SH-SY5Y (cell line): ENCODE data around the gene CA10.

Experiments used
- GATA2 ChIP-seq: IDR thresholded peaks from 2 replicates; pipeline ENCODE4 v1.6.1; 2011; ENCODE audit warnings: mild to moderate bottlenecking, low read depth, low read length
- GATA3 ChIP-seq: IDR thresholded peaks from 2 replicates; pipeline ENCODE4 v1.6.1; 2011; ENCODE audit warnings: low read depth, mild to moderate bottlenecking, low read length, moderate library complexity

DNA sequence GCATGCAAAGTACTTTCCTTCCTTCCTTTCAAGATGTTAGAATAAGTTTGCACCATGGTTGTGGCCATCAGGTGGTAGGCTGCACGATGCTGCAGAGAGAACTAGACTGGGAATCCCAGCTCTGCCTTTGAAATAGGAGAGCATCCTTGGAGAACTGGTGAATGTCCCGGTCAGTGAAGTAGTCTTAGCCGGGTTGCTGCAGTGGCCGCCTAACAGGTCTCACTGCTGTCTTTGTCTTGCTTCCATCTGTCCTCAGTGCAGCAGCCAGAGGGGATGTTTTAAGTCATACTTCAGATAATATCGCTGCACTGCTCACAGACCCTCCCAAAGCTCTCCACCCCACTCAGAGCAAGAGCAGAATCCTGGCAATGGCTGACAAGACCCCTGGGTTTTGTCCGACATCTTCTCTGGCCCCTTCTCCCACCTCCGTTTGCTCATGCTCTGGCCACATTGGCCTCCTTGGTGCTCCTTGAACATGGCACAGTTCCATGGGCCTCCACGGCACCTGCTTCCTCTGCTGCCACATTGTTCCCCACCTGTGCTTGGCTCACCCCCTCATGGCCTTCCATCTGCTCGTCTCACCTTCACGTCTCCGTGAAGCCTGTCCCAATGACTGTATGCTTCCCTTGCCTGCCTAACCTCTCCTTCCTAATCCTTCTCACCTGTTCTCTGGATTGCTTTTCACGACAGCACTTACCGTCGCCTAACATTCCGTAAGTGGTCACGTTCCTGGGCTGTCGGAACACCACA, 458.3 kb downstream of the CA10 start:
- TF ChIP-seq GATA2 (no peak), GATA3 (no peak)
